Mesenchymal stem cell (in vitro differentiated cells and primary cell): ENCODE measurements around the gene ITPR3.

Source experiments
- DNase-seq: peaks from one replicate; pipeline ENCODE4 v3.0.0-alpha.2; 2013
- H2AFZ ChIP-seq: one replicate; pipeline ENCODE4 v1.6.1; 2013; ENCODE audit warnings: low read depth, mild to moderate bottlenecking, control low read depth, inconsistent platforms, low read length, moderate library complexity
- H2AK5ac ChIP-seq: 2 replicates; pipeline ENCODE4 v1.6.1; 2013; ENCODE audit warnings: low read length, moderate library complexity, mild to moderate bottlenecking, inconsistent platforms; ENCODE audit not compliant: severe bottlenecking
- H2BK120ac ChIP-seq: one replicate; pipeline ENCODE4 v1.6.1; 2013; ENCODE audit warnings: low read depth, mild to moderate bottlenecking, inconsistent platforms, low read length, moderate library complexity
- H2BK12ac ChIP-seq, 2 experiments: one replicate each; pipeline ENCODE4 v1.6.1; 2013; ENCODE audit warnings: inconsistent platforms in 2 of 2, low read length in 2 of 2, mild to moderate bottlenecking in 2 of 2, moderate library complexity in 2 of 2, control low read depth in 1 of 2
- H2BK15ac ChIP-seq: one replicate; pipeline ENCODE4 v1.6.1; 2013; ENCODE audit warnings: mild to moderate bottlenecking, low read depth, inconsistent platforms; ENCODE audit not compliant: poor library complexity, severe bottlenecking
- H2BK5ac ChIP-seq: 2 replicates; pipeline ENCODE4 v1.6.1; 2013; ENCODE audit warnings: low read depth, mild to moderate bottlenecking, low read length, control low read depth, inconsistent platforms; ENCODE audit not compliant: poor library complexity, severe bottlenecking
- H3K14ac ChIP-seq, 2 experiments: one replicate each; pipeline ENCODE4 v1.6.1; 2013; ENCODE audit warnings: inconsistent platforms in 2 of 2, low read length in 2 of 2, control low read depth in 1 of 2, mild to moderate bottlenecking in 1 of 2, moderate library complexity in 1 of 2
- H3K18ac ChIP-seq, 2 experiments: one replicate each; pipeline ENCODE4 v1.6.1; 2013; ENCODE audit warnings: inconsistent platforms in 2 of 2, low read length in 2 of 2, control low read depth in 1 of 2, low read depth in 1 of 2, mild to moderate bottlenecking in 1 of 2
- H3K23ac ChIP-seq, 2 experiments: one replicate each; pipeline ENCODE4 v1.6.1; 2013; ENCODE audit warnings: inconsistent platforms in 2 of 2, low read length in 2 of 2, mild to moderate bottlenecking in 2 of 2, moderate library complexity in 2 of 2, control low read depth in 1 of 2
- H3K27ac ChIP-seq: 2 replicates; pipeline ENCODE4 v1.5.1; 2013; ENCODE audit warnings: mild to moderate bottlenecking, moderate library complexity, low read length, control low read depth, inconsistent platforms; ENCODE audit not compliant: poor library complexity, severe bottlenecking
- H3K27me3 ChIP-seq, 2 experiments: 2 replicates each; pipeline versions ENCODE4 v1.6.1 to v1.7.0; 2013; ENCODE audit warnings: low read length in 2 of 2, mild to moderate bottlenecking in 2 of 2, moderate library complexity in 2 of 2, control low read depth in 1 of 2, inconsistent platforms in 1 of 2; ENCODE audit not compliant: control insufficient read depth in 1 of 2, insufficient read depth in 1 of 2
- H3K36me3 ChIP-seq, 2 experiments: 2 replicates each; pipeline versions ENCODE4 v1.6.1 to v1.7.0; 2013; ENCODE audit warnings: low read length in 2 of 2, control low read depth in 1 of 2, inconsistent platforms in 1 of 2, low read depth in 1 of 2, mild to moderate bottlenecking in 1 of 2; ENCODE audit not compliant: insufficient read depth in 2 of 2, control insufficient read depth in 1 of 2
- H3K4ac ChIP-seq, 2 experiments: one replicate each; pipeline ENCODE4 v1.6.1; 2013; ENCODE audit warnings: inconsistent platforms in 2 of 2, low read length in 2 of 2, mild to moderate bottlenecking in 2 of 2, moderate library complexity in 2 of 2, control low read depth in 1 of 2, low read depth in 1 of 2
- H3K4me1 ChIP-seq: 2 replicates; pipeline ENCODE4 v1.6.1; 2013; ENCODE audit warnings: low read depth, low read length, control low read depth; ENCODE audit not compliant: control insufficient read depth, insufficient read depth
- H3K4me2 ChIP-seq: 2 replicates; pipeline ENCODE4 v1.6.1; 2013; ENCODE audit warnings: low read length, mild to moderate bottlenecking, inconsistent platforms; ENCODE audit not compliant: poor library complexity, severe bottlenecking
- H3K4me3 ChIP-seq, 2 experiments: 2 replicates each; pipeline versions ENCODE4 v1.5.1 to v1.7.0; 2013; ENCODE audit warnings: low read length in 2 of 2, mild to moderate bottlenecking in 2 of 2, control low read depth in 1 of 2, low read depth in 1 of 2; ENCODE audit not compliant: insufficient read depth in 1 of 2
- H3K79me1 ChIP-seq: replicated peaks from 2 replicates; pipeline ENCODE4 v1.6.1; 2013; ENCODE audit warnings: mild to moderate bottlenecking, control low read depth, low read length, inconsistent platforms; ENCODE audit not compliant: poor library complexity, severe bottlenecking
- H3K9ac ChIP-seq: 2 replicates; pipeline ENCODE4 v1.7.0; 2013; ENCODE audit warnings: mild to moderate bottlenecking, low read length, moderate library complexity
- H3K9me3 ChIP-seq: 2 replicates; pipeline ENCODE4 v1.7.0; 2013; ENCODE audit warnings: mild to moderate bottlenecking, low read length; ENCODE audit not compliant: control insufficient read depth
- H4K8ac ChIP-seq: one replicate; pipeline ENCODE4 v1.6.1; 2013; ENCODE audit warnings: inconsistent platforms, mild to moderate bottlenecking, low read length, moderate library complexity
- H4K91ac ChIP-seq: one replicate; pipeline ENCODE4 v1.6.1; 2013; ENCODE audit warnings: mild to moderate bottlenecking, low read length, inconsistent platforms
- WGBS: methylation state at CpG from one replicate; pipeline ENCODE4 v1.1.7; 2013; ENCODE audit warnings: mixed read lengths; 5-methylcytosine and 5-hydroxymethylcytosine counted together

Gene ITPR3

DNA sequence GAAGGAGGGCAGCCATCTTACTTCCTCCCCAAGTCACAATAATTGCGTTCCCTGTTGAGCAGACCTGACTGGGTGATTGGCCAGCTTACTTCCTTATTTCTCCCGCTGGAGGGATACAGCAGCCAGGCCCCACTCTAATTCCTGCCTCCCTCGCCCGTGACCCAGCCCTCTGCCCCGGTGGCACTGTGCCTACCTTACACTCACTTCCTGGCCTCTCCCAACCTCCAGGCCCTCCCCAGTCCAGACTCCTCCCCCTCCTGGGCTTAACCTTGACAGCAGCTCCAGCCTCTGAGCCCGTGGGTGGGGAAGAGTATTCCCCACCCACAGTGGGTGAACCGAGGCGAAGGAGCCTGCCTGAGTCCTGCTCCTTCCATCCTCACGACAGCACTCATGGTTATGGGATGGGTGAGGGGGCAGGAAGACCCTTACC lies 44.0 kb upstream of the ITPR3 start:
- H3K9ac ChIP-seq, result no peak overlapping the region
- no peak for DNase-seq
- no peak overlapping the region for H2BK5ac ChIP-seq
- H4K8ac ChIP-seq, result no peak overlapping the region
- peaks cover 13% of the 10 kb centered on the region for H3K4me1 ChIP-seq
- H3K18ac ChIP-seq, result no peak overlapping the region
- no peak overlapping the region for H2AFZ ChIP-seq
- no peak overlapping the region for H3K14ac ChIP-seq
- WGBS, result 96% methylated on average over 9 of the region's 9 CpGs
- H3K27me3 ChIP-seq, result no peaks in the 10 kb centered on the region
- H3K4ac ChIP-seq, result no peak overlapping the region
- no peak overlapping the region for H2BK12ac ChIP-seq
- H3K79me1 ChIP-seq, result peaks cover 23% of the 10 kb centered on the region
- H4K91ac ChIP-seq, result no peak overlapping the region
- H3K23ac ChIP-seq, result no peak overlapping the region
- no peak overlapping the region for H2AK5ac ChIP-seq
- H2BK120ac ChIP-seq, result no peak overlapping the region
- H3K36me3 ChIP-seq, result peaks cover 47 to 53% of the 10 kb centered on the region in 2 experiments
- H3K9me3 ChIP-seq, result no peaks in the 10 kb centered on the region
- no peak overlapping the region for H2BK15ac ChIP-seq
- no peak overlapping the region for H3K27ac ChIP-seq
- no peak overlapping the region for H3K4me2 ChIP-seq
- H3K4me3 ChIP-seq, result no peak overlapping the region

DNA sequence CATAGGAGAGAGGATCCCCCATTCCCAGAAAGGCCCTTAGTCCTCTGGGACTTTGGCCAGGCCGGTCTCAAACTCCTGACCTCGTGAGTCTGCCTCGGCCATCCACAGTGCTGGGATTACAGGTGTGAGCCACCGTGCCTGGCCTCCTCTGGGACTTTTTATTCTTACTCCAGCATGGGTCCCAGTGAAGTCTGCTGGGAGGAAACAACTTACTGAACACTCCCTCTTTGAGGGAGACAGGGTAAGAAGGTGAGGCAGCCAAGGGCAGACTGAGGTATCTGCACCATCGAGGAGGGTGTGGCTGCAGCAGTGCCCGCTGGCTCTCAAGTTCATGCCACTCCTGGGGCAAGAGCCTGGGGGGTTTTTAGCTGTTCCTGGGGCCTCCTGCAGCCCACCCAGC lies 43.4 kb upstream of the ITPR3 start:
- Histone ChIP-seq H2AK5ac (no peak overlapping the region), H3K9ac (no peak overlapping the region), H3K27me3 (no peaks in the 10 kb centered on the region), H3K4ac (no peak overlapping the region), H3K18ac (no peak overlapping the region), H3K79me1 (peaks cover 23% of the 10 kb centered on the region), H3K14ac (no peak overlapping the region), H2BK15ac (no peak overlapping the region), H2BK5ac (no peak overlapping the region), H3K4me3 (no peak overlapping the region), H2BK12ac (no peak overlapping the region), H3K9me3 (no peaks in the 10 kb centered on the region), H4K8ac (no peak overlapping the region), H3K4me2 (no peak overlapping the region), H4K91ac (no peak overlapping the region), H3K27ac (no peak overlapping the region), H3K4me1 (peaks cover 13% of the 10 kb centered on the region), H3K36me3 (peaks cover 44 to 47% of the 10 kb centered on the region in 2 experiments), H2AFZ (no peak overlapping the region), H2BK120ac (no peak overlapping the region), H3K23ac (no peak overlapping the region)
- WGBS, result 96% methylated on average over 6 of the region's 6 CpGs
- no peak for DNase-seq

DNA sequence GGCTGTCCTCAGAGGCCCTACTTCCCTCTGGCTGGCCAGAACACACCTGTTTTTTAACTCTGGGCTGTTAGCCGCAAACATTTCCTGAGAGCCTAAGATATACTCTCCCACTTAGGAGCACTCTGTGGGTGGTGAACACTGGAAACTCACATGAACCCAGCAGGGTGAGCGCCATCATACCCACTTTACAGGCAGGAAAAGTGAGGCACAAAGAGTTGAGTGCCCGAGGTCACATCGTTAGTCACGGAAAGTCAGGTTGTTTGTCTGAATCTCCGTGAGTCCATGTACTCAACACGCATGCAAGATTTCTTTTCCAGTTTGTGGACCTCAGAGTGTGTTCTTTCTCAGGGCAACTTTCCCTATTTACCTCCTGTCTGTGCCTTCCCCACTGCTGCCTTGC lies 43.0 kb upstream of the ITPR3 start:
- no peak overlapping the region for H3K14ac ChIP-seq
- H3K18ac ChIP-seq, result no peak overlapping the region
- H3K36me3 ChIP-seq, result peaks cover 44 to 47% of the 10 kb centered on the region in 2 experiments
- DNase-seq, result no peak
- H3K4me1 ChIP-seq, result peaks cover 13% of the 10 kb centered on the region
- no peaks in the 10 kb centered on the region for H3K27me3 ChIP-seq
- WGBS, result 95% methylated on average over 7 of the region's 7 CpGs
- no peak overlapping the region for H3K23ac ChIP-seq
- H3K4ac ChIP-seq, result no peak overlapping the region
- no peak overlapping the region for H3K27ac ChIP-seq
- H2BK15ac ChIP-seq, result no peak overlapping the region
- no peak overlapping the region for H3K4me2 ChIP-seq
- no peaks in the 10 kb centered on the region for H3K9me3 ChIP-seq
- H2AK5ac ChIP-seq, result no peak overlapping the region
- H2BK120ac ChIP-seq, result no peak overlapping the region
- H3K79me1 ChIP-seq, result peaks cover 23% of the 10 kb centered on the region
- H3K9ac ChIP-seq, result peak overlapping the region; percentile 91
- peak overlapping the region; percentile 65 for H4K8ac ChIP-seq
- no peak overlapping the region for H2AFZ ChIP-seq
- H2BK5ac ChIP-seq, result no peak overlapping the region
- H2BK12ac ChIP-seq, result no peak overlapping the region
- peak overlapping the region in 1 of 2 experiments; percentile 91 for H3K4me3 ChIP-seq
- no peak overlapping the region for H4K91ac ChIP-seq

DNA sequence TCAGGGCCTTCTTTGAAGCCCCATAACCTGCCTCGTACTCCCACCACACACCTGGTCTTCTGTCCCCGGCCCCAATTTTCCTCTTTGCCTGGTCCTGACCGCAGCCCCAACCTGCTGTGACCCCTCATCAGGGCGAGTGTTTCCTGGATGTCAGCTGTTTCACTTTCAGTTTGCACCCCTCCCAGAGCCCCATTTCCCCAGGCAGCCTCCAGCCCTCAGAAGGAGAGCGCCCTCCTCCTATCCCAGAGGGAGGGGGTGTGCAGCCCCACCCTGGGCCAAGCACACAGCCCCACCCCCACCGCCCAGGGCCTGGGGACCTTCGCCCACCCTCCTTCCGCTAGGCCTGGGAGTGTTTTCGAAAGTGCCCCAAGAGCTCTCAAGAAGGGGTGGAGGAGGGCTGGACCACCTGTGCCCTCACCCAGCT lies 42.5 kb upstream of the ITPR3 start:
- Histone ChIP-seq H3K9me3 (no peaks in the 10 kb centered on the region), H3K9ac (peak overlapping the region; percentile 91), H3K27me3 (no peaks in the 10 kb centered on the region), H4K91ac (no peak overlapping the region), H3K27ac (no peak overlapping the region), H2BK15ac (no peak overlapping the region), H2BK120ac (no peak overlapping the region), H2BK5ac (no peak overlapping the region), H3K79me1 (peaks cover 23% of the 10 kb centered on the region), H3K36me3 (peaks cover 43 to 44% of the 10 kb centered on the region in 2 experiments), H2AFZ (no peak overlapping the region), H4K8ac (no peak overlapping the region), H2BK12ac (peak overlapping the region in 1 of 2 experiments; percentile 18), H3K4me2 (peak overlapping the region; percentile 42), H3K14ac (peak overlapping the region in 1 of 2 experiments; percentile 45), H3K18ac (no peak overlapping the region), H3K4me1 (peaks cover 13% of the 10 kb centered on the region), H2AK5ac (peak overlapping the region; percentile 42), H3K4ac (peak overlapping the region in 1 of 2 experiments; percentile 77), H3K23ac (no peak overlapping the region), H3K4me3 (peak overlapping the region in 1 of 2 experiments; percentile 91)
- DNase-seq, result no peak
- WGBS, result 96% methylated on average over 8 of the region's 9 CpGs
